22Rv1 (cell line): ENCODE data around the gene LRRC4B.

ENCODE experiments used
- ZFX ChIP-seq: fragments of 450-650 bp; IDR thresholded peaks from 2 replicates; pipeline ENCODE4 v1.6.1; 2017; ENCODE audit warnings: antibody characterized with exemption, borderline replicate concordance
- TF ChIP-seq, protein P1 (sequence below): fragments of 450-650 bp; IDR thresholded peaks from 2 replicates; pipeline ENCODE4 v1.5.1; 2017; ENCODE audit warnings: mild to moderate bottlenecking

DNA sequence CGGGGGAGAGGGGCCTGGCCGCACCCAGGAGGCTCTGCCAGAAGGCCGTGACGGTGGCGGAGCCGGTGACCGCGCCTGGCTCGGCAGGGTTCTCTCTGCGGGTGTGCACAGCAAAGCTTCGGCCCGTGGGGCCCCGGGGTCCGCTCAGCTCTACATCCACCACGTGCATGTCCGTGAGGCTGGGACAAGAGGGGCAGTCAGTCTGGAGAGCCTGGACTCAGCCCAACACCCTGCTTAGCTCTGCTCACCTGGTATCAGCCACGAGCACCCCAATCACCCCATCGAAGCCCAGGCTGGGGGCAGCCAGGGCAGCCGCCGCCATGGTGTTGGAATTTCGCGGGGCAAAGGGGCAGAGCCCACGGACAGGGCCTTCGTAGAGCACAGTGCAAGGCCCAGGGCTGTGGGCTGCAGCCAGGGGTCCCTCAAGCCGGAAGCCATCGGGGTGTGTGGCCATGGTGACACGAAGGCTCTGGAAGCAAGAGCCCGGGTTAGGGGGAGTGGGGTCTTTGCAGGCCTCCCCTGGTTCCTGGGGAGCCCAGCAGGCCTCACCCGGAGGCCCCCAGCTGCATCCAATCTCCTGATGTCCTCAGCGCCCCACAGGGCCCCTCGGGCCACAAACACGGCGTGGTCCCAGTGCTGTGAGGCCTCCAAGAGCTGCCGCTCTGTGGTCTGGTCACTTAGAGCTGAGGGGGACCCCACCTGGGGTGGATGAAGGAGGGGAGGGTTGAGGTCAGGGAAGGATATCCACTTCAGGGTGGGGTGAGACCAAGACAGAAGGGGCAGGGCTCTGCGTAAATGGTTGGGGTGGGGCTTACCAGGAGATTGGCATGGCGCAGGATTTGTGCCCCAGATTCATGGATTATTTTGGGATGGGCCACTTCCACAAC is 55.9 kb downstream of the LRRC4B start:
- TF ChIP-seq, protein P1, sequence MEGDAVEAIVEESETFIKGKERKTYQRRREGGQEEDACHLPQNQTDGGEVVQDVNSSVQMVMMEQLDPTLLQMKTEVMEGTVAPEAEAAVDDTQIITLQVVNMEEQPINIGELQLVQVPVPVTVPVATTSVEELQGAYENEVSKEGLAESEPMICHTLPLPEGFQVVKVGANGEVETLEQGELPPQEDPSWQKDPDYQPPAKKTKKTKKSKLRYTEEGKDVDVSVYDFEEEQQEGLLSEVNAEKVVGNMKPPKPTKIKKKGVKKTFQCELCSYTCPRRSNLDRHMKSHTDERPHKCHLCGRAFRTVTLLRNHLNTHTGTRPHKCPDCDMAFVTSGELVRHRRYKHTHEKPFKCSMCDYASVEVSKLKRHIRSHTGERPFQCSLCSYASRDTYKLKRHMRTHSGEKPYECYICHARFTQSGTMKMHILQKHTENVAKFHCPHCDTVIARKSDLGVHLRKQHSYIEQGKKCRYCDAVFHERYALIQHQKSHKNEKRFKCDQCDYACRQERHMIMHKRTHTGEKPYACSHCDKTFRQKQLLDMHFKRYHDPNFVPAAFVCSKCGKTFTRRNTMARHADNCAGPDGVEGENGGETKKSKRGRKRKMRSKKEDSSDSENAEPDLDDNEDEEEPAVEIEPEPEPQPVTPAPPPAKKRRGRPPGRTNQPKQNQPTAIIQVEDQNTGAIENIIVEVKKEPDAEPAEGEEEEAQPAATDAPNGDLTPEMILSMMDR, result no peak
- no peak for TF ChIP-seq ZFX
